AG04450 (cell line): ENCODE data around the gene ACOT11. TPM values are rescaled to one million over a fixed set of nuclear protein-coding genes. Genes with fewer than 3 reads are reported as not detected.

Experiments
- CTCF ChIA-PET: fragments of 300-600, 350-600 bp; formaldehyde crosslinking; extraction: SDS; loops from one replicate; lab custom pipeline; 2022; ENCODE audit warnings: antibody characterized with exemption, inconsistent platforms; lab: Charles Lee
- POLR2A ChIA-PET: fragments of 350-600 bp; formaldehyde crosslinking; extraction: SDS; loops from one replicate; lab custom pipeline; 2021; ENCODE audit warnings: antibody characterized with exemption, inconsistent platforms; lab: Yijun Ruan, JAX
- DNase-seq: peaks from one replicate; pipeline ENCODE4 v3.0.0-alpha.2; 2011; ENCODE audit warnings: low read depth, low spot score
- H3K27ac ChIP-seq: one replicate; pipeline ENCODE4 v1.5.1; 2012; ENCODE audit warnings: low read depth, low read length, control low read depth
- H3K27me3 ChIP-seq: one replicate; pipeline ENCODE4 v1.6.0; 2012; ENCODE audit warnings: low read length; ENCODE audit not compliant: control insufficient read depth, insufficient read depth
- H3K4me3 ChIP-seq: 2 replicates; pipeline ENCODE4 v1.5.1; 2011; ENCODE audit warnings: mild to moderate bottlenecking, low read depth, low read length, control low read depth
- H3K9me3 ChIP-seq: 2 replicates; pipeline ENCODE4 v1.5.1; 2012; ENCODE audit warnings: low read length; ENCODE audit not compliant: control insufficient read depth, insufficient read depth
- CTCF ChIP-seq: IDR thresholded peaks from 2 replicates; pipeline ENCODE4 v1.5.1; 2011; ENCODE audit warnings: low read depth, low read length, control low read depth, inconsistent platforms
- polyA plus RNA-seq: library from polyadenylated mRNA; depleted of rRNA; stranded (reverse); fragments of >200 nt; gene quantifications from 2 replicates; pipeline ENCODE4 v1.2.3, GENCODE V29; 2011

The ACOT11 gene
- polyA plus RNA-seq, 1 experiment = 0.68 TPM

- Histone ChIP-seq H3K27me3 (peaks cover 4% of the 10 kb centered on the region), H3K9me3 (no peaks in the 10 kb centered on the region), H3K27ac (no peak overlapping the region), H3K4me3 (no peak overlapping the region)
- DNase-seq = no peak
- ChIA-PET POLR2A (no interaction called here), CTCF (interaction anchor here (1.2 kb wide), 1 partner anchor 16 kb away, joined by 3 read pairs; the partner anchor contains the start of gene ACOT11)
- TF ChIP-seq CTCF = no peak
Observed at GRCh38 chr1:54564312-54565112, 16.5 kb downstream of the ACOT11 start.

- no peak for DNase-seq
- ChIA-PET CTCF (no interaction called here), POLR2A (no interaction called here)
- TF ChIP-seq CTCF = no peak
- Histone ChIP-seq H3K27ac (no peak overlapping the region), H3K4me3 (no peak overlapping the region), H3K27me3 (peaks cover 4% of the 10 kb centered on the region), H3K9me3 (no peaks in the 10 kb centered on the region)
Observed at GRCh38 chr1:54565113-54565501, 17.1 kb downstream of the ACOT11 start.

- TF ChIP-seq CTCF = no peak
- DNase-seq = no peak
- ChIA-PET POLR2A (no interaction called here), CTCF (interaction anchor here (1.1 kb wide), 1 partner anchor 19 kb away, joined by 3 read pairs; the partner anchor contains the start of gene ACOT11)
- no peak overlapping the region for H3K27ac ChIP-seq
- no peak overlapping the region for H3K4me3 ChIP-seq
- peaks cover 4% of the 10 kb centered on the region for H3K27me3 ChIP-seq
- no peaks in the 10 kb centered on the region for H3K9me3 ChIP-seq
Observed at GRCh38 chr1:54566438-54567141, 18.6 kb downstream of the ACOT11 start.

GRCh38 chr1:54567961-54568360 lies 19.9 kb downstream of the ACOT11 start:
- ChIA-PET POLR2A (no interaction called here), CTCF (no interaction called here)
- no peaks in the 10 kb centered on the region for H3K9me3 ChIP-seq
- no peak for TF ChIP-seq CTCF
- H3K27me3 ChIP-seq = peaks cover 4% of the 10 kb centered on the region
- no peak overlapping the region for H3K4me3 ChIP-seq
- no peak overlapping the region for H3K27ac ChIP-seq
- DNase-seq = no peak

GRCh38 chr1:54569339-54569738 lies 21.3 kb downstream of the ACOT11 start:
- no peak for TF ChIP-seq CTCF
- no peak overlapping the region for H3K27ac ChIP-seq
- H3K9me3 ChIP-seq = no peaks in the 10 kb centered on the region
- CTCF ChIA-PET = interaction anchor here (0.6 kb wide), 1 partner anchor 80 kb away, joined by 12 read pairs; no protein-coding TSS in a partner anchor
- no peak for DNase-seq
- POLR2A ChIA-PET = no interaction called here
- peaks cover 4% of the 10 kb centered on the region for H3K27me3 ChIP-seq
- no peak overlapping the region for H3K4me3 ChIP-seq
